Tongue (tissue), 2 donors: ENCODE data around the gene RRM1. TPM values are rescaled to one million over a fixed set of nuclear protein-coding genes. Genes with fewer than 3 reads are reported as not detected.
"Not testable (repeated sequence)": the region's sequence is repeated elsewhere in the genome, so short reads cannot be mapped to it uniquely, and the experiment has no call there.

Experiments used
- DNase-seq: peaks from one replicate; pipeline ENCODE4 v3.0.0-alpha.2; 2015
- total RNA-seq: library from RNA; depleted of rRNA; stranded (reverse); fragments of >200 nt; gene quantifications from one replicate; pipeline ENCODE4 v1.2.3, GENCODE V29; 2014

The RRM1 gene
- total RNA-seq, 1 donor from 2014 or later, result 80.0 TPM

DNA sequence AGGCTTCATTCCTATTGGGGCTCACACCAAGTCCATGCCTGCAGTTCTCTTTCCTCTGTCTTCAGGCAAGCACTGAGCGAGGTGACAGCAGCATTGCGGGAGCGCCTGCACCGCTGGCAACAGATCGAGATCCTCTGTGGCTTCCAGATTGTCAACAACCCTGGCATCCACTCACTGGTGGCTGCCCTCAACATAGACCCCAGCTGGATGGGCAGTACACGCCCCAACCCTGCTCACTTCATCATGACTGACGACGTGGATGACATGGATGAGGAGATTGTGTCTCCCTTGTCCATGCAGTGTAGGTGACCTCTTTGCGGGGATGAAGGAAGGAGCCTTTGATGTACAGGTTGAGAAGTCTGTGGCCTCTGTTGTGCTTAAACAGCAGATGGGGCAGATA lies 11.4 kb upstream of the RRM1 start:
- no peak for DNase-seq

DNA sequence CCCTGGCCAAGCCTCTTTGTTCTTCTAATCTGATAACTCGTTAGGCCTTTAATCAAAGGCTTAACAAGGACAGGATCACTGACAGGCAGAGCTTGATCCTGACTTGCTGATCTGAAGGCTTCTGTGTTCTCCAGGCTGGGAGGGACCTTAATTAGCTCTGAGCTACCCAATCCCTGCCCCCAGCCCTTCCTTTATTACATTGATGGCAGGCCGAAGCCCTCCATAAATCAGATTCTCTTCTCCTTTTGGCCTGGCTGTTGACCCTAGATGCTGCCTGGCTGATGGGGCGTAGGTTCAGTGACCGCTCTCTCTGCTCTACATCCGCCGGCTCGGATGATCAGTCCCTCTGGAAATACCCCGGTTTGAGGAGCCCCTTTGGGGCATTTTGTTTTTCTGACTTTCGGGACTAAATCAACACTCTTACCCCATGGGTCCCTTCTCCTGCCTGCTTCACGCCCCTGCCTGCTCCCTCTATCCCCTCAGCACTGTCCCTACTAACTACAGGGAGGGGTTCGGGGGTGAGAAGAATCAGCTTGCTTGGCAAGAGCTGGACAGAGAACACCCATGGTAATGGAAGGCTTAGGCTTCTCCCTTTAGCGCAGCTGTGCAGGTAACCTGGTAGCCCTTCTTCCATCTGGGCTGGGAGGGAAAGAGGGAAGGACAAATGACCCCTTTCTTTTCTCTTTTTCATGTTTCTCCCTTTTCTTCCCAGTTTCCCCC lies 10.0 kb upstream of the RRM1 start:
- DNase-seq, result no peak

GRCh38 chr11:4085575-4085974 lies 9.0 kb upstream of the RRM1 start:
- no peak for DNase-seq

DNA sequence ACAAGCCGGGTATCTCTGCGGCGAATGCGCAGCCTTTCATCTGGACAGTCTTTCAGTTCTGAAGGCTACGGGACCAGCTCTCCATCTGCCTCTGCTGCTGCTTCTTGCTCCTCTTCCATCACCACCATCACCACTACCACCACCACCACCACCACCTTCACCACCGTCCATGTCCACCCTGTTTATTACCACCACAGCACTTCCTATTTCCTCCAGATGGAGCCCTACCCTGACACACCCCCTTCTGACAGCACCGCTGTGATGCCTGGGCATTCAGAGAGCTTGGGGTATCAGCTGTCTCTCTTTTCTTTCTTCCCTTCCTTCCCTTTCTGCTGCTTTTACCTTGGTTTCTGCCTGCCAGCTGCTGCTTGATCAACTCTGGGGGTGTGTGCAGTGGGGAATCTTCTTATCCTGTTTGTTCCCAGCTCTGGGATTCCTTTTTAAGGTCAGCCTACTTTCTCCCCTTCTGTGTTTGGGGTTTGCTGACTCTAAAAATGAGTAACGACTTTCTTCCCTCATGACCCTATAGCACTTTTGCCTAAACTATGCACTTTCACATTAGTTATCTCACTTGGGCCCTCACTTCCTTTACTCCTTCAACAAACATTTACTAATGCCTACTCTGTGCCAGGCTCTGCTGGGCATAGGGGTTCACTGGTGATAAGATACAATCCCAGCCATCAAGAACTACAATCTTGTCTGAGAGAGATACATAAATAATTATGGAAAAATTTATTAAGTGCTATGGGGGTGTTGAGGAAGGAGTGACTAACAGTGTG lies 7.8 kb upstream of the RRM1 start:
- DNase-seq, result no peak

- DNase-seq, result no peak
Measured at GRCh38 chr11:4087551-4087950, 7.0 kb upstream of the RRM1 start.

DNA sequence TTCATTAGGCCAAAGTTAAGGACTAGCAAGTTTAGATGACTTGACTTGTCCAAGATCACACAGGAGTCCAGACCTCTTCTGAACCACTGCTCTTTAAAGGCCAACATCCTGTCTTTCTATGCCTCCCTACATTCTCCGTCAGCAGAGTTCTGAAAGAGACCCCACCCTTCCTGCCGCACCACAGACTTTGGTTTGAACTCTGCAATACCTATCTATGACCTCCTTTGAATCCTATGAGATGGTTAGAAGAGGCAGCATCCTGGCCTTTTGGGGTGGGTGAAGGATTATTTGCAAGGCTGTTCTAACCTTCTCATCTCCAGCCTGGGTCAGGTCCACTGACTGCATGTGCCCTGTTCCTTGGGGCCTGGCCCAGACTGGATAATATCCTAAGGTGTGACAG lies 4.3 kb upstream of the RRM1 start:
- no peak for DNase-seq

GRCh38 chr11:4092026-4092425 lies 2.6 kb upstream of the RRM1 start:
- no peak for DNase-seq

GRCh38 chr11:4093519-4094347 lies 866 bp upstream of the RRM1 start:
- no peak for DNase-seq

- DNase-seq, result peak; percentile 27
Measured at GRCh38 chr11:4095509-4096230, 1.1 kb downstream of the RRM1 start.

DNA sequence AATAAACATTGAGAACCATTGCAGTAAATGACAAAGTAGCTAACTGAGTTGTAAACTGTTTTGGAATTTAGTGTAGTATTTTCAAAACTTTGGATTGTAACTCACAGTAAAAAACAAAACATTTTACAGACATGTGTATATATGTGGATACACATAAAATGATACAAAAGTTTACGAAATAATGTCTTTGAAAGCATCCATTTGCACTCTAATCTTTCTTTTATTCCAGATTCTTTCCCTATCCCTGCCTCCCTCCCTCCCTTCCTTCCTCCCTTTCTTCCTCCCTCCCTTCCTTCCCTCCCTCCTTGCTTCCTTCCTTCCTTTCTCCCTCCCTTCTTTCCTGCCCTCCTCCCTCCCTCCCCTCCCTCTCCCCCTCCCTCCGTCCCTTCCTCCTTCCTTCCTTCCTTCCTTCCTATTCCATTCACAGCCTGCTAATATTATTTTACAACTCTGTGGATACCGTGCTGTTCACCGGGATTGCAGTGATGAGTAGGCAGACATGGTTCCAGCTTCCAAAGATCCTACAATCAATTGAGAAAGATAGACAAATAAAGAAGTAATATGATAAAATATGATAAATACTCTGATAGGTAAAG lies 3.5 kb downstream of the RRM1 start:
- DNase-seq, result no peak

- no peak for DNase-seq
Measured at GRCh38 chr11:4102711-4103110, 8.1 kb downstream of the RRM1 start.

- no peak for DNase-seq
Measured at GRCh38 chr11:4103269-4103668, 8.7 kb downstream of the RRM1 start.

DNA sequence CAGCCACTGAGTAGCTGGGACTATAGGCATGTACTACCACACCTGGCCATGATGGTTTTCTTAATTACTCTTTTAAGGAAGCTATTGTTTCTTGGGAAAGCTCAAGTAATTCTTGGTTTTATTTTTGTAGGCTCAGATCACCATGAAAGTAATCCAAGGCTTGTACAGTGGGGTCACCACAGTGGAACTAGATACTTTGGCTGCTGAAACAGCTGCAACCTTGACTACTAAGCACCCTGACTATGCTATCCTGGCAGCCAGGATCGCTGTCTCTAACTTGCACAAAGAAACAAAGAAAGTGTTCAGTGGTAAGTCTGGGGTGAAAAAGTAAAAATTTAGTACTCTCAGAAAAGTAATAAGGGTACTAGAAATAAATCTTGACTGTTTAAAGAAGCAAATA lies 11.3 kb downstream of the RRM1 start:
- DNase-seq, result peak; percentile 14

DNA sequence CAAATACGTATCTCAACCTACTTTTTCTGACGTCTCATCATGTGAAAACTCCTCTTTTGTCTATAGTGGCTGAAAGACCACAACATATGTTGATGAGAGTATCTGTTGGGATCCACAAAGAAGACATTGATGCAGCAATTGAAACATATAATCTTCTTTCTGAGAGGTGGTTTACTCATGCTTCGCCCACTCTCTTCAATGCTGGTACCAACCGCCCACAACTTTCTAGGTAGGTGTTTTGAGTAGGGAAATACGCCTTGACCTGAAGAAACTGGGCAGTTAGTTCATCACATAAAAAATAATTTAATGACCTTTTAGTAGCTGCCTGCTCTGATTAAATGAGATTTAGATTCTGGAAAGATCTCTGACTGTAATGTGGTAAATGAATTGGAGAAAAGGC lies 17.2 kb downstream of the RRM1 start:
- no peak for DNase-seq

GRCh38 chr11:4115128-4115527 lies 20.5 kb downstream of the RRM1 start:
- DNase-seq, result no peak

- DNase-seq, result no peak
Measured at GRCh38 chr11:4118107-4118506, 23.5 kb downstream of the RRM1 start.

DNA sequence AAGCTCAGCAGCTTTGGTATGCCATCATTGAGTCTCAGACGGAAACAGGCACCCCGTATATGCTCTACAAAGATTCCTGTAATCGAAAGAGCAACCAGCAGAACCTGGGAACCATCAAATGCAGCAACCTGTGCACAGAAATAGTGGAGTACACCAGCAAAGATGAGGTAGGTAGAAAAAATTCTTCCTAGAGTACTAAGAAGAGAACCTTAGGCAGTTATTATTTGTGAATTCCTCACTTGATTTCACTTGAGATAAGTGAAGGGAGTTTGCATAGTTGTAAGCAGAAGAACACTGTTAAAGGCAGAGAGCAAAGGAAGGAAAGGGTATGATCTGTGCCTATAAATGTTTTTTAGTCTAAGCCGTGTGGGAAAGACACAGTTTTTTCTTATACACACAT lies 28.6 kb downstream of the RRM1 start:
- no peak for DNase-seq

DNA sequence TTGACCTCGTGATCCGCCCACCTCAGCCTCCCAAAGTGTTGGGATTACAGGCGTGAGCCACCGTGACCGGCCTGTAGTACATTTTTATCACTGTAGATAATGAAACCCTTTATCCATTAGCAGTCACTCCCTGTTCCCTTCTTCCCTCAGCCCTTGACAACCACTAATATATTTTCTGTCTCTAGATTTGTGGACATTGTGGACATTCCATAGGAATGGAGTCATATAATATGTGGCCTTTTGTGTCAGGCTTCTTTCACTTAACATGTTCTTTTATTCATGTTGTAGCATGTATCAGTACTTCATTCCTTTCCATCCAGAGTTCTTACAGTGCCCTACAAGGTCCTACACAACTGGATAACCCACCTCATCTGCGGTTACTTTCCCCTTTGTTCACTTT lies 30.5 kb downstream of the RRM1 start:
- no peak for DNase-seq

- no peak for DNase-seq
Measured at GRCh38 chr11:4127357-4127756, 32.8 kb downstream of the RRM1 start.

DNA sequence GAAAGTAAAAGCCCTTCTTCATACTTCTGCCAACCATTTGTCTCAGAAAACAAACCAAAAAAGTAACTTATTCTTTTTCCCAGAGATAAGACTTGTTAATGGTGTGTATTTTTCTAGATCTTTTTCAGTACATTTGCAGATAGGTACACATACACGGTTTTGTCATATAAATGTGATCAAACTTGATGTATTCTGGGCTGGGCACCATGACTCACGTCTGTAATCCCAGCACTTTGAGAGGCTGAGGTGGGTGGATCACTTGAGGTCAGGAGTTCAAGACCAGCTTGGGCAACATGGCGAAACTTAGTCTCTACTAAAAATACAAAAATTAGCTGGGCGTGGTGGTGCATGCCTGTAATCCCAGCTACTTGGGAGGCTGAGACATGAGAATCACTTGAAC lies 35.6 kb downstream of the RRM1 start:
- DNase-seq, result not testable (repeated sequence)

GRCh38 chr11:4134806-4135205 lies 40.2 kb downstream of the RRM1 start:
- DNase-seq, result no peak

DNA sequence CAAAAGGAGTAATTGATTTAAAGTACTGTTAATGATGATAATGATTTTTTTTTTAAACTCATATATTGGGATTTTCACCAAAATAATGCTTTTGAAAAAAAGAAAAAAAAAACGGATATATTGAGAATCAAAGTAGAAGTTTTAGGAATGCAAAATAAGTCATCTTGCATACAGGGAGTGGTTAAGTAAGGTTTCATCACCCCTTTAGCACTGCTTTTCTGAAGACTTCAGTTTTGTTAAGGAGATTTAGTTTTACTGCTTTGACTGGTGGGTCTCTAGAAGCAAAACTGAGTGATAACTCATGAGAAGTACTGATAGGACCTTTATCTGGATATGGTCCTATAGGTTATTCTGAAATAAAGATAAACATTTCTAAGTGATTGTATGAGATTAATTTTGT lies 43.9 kb downstream of the RRM1 start:
- DNase-seq, result no peak
